Measurements from ENCODE around the gene LRRC1.

Gene LRRC1

GRCh38 chr6:53850527-53850926 lies 55.7 kb downstream of the LRRC1 start:
- no peak for DNase-seq

GRCh38 chr6:53851561-53851960 lies 56.8 kb downstream of the LRRC1 start:
- peak in 1 of 5 experiments; percentile 33 for DNase-seq

- no peak for DNase-seq
Observed at GRCh38 chr6:53852805-53853204, 58.0 kb downstream of the LRRC1 start.

GRCh38 chr6:53854843-53855567 lies 60.2 kb downstream of the LRRC1 start:
- peak in 1 of 5 experiments; percentile 84 for DNase-seq

GRCh38 chr6:53855940-53856339 lies 61.1 kb downstream of the LRRC1 start:
- DNase-seq, result no peak

GRCh38 chr6:53857318-53858094 lies 62.7 kb downstream of the LRRC1 start:
- DNase-seq, result no peak

- DNase-seq, result no peak
Observed at GRCh38 chr6:53858196-53858595, 63.4 kb downstream of the LRRC1 start.

- no peak for DNase-seq
Observed at GRCh38 chr6:53858913-53859312, 64.1 kb downstream of the LRRC1 start.

- DNase-seq, result no peak
Observed at GRCh38 chr6:53860511-53860910, 65.7 kb downstream of the LRRC1 start.

GRCh38 chr6:53861518-53861917 lies 66.7 kb downstream of the LRRC1 start:
- DNase-seq, result peak in 1 of 5 experiments; percentile 29

- no peak for DNase-seq
Observed at GRCh38 chr6:53862662-53863462, 68.1 kb downstream of the LRRC1 start.

- DNase-seq, result no peak
Observed at GRCh38 chr6:53864781-53865180, 70.0 kb downstream of the LRRC1 start.

GRCh38 chr6:53866226-53866625 lies 71.4 kb downstream of the LRRC1 start:
- DNase-seq, result no peak

- DNase-seq, result no peak
Observed at GRCh38 chr6:53868626-53869025, 73.8 kb downstream of the LRRC1 start.

- no peak for DNase-seq
Observed at GRCh38 chr6:53869964-53870363, 75.2 kb downstream of the LRRC1 start.

- DNase-seq, result no peak
Observed at GRCh38 chr6:53873922-53874321, 79.1 kb downstream of the LRRC1 start.

GRCh38 chr6:53874964-53875363 lies 80.2 kb downstream of the LRRC1 start:
- DNase-seq, result no peak

- no peak for DNase-seq
Observed at GRCh38 chr6:53877151-53877550, 82.3 kb downstream of the LRRC1 start.

- no peak for DNase-seq
Observed at GRCh38 chr6:53878808-53879207, 84.0 kb downstream of the LRRC1 start.

- DNase-seq, result no peak
Observed at GRCh38 chr6:53879608-53880007, 84.8 kb downstream of the LRRC1 start.

- no peak for DNase-seq
Observed at GRCh38 chr6:53887316-53887715, 92.5 kb downstream of the LRRC1 start.

GRCh38 chr6:53888931-53889330 lies 94.1 kb downstream of the LRRC1 start:
- DNase-seq, result peak in 1 of 5 experiments; percentile 16

GRCh38 chr6:53889365-53889764 lies 94.6 kb downstream of the LRRC1 start:
- no peak for DNase-seq
